Urinary bladder (tissue), 4 donors: ENCODE results near the gene NXPE4. TPM values are rescaled to one million over a fixed set of nuclear protein-coding genes. Genes with fewer than 3 reads are reported as not detected.
"Not testable (repeated sequence)": the region's sequence is repeated elsewhere in the genome, so short reads cannot be mapped to it uniquely, and the experiment has no call there.

Source experiments
- DNase-seq: peaks from one replicate; pipeline ENCODE4 v3.0.0-alpha.2; 2015; ENCODE audit errors: extremely low spot score
- H3K27ac ChIP-seq: one replicate; pipeline ENCODE4 v1.5.1; 2013; ENCODE audit warnings: low read depth, mild to moderate bottlenecking, moderate library complexity
- H3K36me3 ChIP-seq: one replicate; pipeline ENCODE4 v1.6.1; 2013; ENCODE audit warnings: mild to moderate bottlenecking, moderate library complexity; ENCODE audit not compliant: insufficient read depth
- H3K4me1 ChIP-seq: one replicate; pipeline ENCODE4 v1.6.1; 2013; ENCODE audit warnings: mild to moderate bottlenecking, moderate library complexity; ENCODE audit not compliant: insufficient read depth
- H3K4me3 ChIP-seq: one replicate; pipeline ENCODE4 v1.5.1; 2013; ENCODE audit warnings: low read depth, low read length
- WGBS: extraction: QIAGEN DNeasy Blood & Tissue Kit; methylation state at CpG from one replicate; pipeline ENCODE4 v1.1.7; 2013; 5-methylcytosine and 5-hydroxymethylcytosine counted together
- polyA plus RNA-seq: library from polyadenylated mRNA; stranded (reverse); fragments of 200-250 nt; gene quantifications from one replicate; pipeline ENCODE4 v1.2.3, GENCODE V29; 2013
- total RNA-seq: library from RNA; depleted of rRNA; stranded (reverse); fragments of >200 nt; gene quantifications from one replicate; pipeline ENCODE4 v1.2.3, GENCODE V29; 2014
- donor health status: healthy with polysubstance abuse.
- donor health status: healthy.

NXPE4 gene
- total and polyA plus RNA-seq, 2 donors, result not detected

DNA sequence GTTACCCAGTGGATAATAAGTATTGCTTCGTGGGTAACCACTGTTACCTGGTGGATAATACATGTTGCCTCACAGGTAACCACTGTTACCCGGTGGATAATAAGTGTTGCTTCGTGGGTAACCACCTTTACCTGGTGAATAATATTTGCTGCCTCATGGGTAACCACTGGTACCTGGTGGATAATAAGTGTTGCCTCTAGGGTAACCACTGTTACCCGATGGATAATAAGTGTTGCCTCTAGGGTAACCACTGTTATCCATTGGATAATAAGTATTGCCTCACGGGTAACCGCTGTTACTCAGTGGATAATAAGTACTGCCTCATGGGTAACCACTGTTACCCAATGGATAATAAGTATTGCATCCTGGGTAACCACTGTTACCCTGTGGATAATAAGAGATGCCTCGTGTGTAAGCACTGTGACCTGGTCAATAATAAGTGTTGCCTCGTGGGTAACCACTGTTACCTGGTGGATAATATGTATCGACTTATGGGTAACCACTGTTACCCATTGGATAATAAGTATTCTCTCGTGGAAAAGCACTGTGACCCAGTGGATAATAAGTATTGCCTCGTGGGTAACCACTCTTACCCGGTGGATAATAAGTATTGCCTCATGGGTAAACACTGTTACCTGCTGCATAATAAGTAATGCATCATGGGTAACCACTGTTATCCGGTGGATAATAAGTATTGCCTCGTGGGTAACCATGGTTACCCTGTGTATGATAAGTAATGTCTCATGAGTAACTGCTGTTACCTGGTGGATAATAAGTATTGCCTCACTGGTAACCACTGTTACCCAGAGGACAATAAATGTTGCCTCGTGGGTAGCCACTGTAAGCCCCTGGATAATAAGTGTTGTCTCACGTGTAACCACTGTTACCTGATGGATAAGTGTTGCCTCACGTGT lies 20.1 kb upstream of the NXPE4 start:
- no peak for DNase-seq
- no peaks in the 10 kb centered on the region for H3K4me1 ChIP-seq
- H3K4me3 ChIP-seq, result no peak overlapping the region
- WGBS, result 91% methylated on average over 17 of the region's 17 CpGs
- no peak overlapping the region for H3K27ac ChIP-seq
- H3K36me3 ChIP-seq, result no peaks in the 10 kb centered on the region

DNA sequence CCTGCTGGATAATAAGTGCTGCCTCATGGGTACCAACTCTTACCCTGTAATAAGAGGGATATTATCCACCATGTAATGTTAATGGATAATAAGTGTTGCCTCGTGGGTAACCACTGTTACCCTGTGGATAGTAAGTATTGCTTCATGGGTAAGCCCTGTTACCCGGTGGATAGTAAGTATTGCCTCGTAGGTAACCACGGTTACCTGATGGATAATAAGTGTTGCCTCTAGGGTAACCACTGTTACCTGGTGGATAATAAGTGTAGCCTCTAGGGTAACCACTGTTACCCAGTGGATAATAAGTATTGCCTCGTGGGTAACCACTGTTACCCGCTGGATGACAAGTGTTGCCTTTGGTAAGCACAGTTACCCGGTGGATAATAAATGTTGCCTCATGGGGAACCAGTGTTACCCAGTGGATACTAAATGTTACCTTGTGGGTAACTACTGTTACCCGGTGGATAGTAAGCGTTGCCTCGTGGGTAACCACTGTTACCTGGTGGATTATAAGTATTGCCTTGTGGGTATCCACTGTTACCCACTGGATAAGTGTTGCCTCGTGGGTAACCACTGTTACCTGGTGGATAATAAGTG lies 18.6 kb upstream of the NXPE4 start:
- H3K4me1 ChIP-seq, result no peaks in the 10 kb centered on the region
- H3K4me3 ChIP-seq, result no peak overlapping the region
- H3K36me3 ChIP-seq, result no peaks in the 10 kb centered on the region
- H3K27ac ChIP-seq, result no peak overlapping the region
- 94% methylated on average over 11 of the region's 11 CpGs for WGBS
- DNase-seq, result no peak

DNA sequence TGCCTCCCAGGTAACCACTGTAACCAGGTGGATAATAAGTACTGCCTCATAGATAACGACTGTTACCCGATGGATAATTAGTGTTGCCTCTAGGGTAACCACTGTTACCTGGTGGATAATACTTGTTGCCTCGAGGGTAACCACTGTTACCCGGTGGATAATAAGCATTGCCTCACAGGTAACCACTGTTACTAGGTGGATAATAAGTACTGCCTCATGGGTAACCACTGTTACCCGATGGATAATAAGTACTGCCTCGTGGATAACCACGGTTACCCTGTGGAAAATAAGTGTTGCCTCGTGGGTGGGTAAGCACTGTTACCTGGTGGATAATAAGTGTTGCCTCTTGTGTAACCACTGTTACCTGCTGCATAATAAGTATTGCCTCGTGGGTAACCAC lies 17.5 kb upstream of the NXPE4 start:
- DNase-seq, H3K36me3 ChIP-seq, H3K4me1 ChIP-seq, H3K27ac ChIP-seq, H3K4me3 ChIP-seq: not testable (repeated sequence)
- 92% methylated on average over 9 of the region's 9 CpGs for WGBS

DNA sequence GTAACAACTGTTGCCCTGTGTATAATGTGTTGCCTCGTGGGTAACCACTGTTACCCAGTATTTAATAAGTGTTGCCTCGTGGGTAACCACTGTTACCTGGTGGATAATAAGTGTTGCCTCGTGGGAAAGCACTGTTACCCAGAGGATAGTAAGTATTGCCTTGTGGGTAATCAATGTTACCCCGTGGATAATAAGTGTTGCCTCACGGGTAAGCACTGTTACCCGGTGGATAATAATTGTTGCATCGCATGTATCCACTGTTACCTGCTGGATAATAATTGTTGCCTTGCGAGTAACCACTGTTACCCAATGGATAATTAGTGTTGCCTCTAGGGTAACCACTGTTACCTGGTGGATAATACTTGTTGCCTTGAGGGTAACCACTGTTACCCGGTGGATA lies 17.1 kb upstream of the NXPE4 start:
- DNase-seq, result no peak
- Histone ChIP-seq H3K36me3 (no peaks in the 10 kb centered on the region), H3K27ac (no peak overlapping the region), H3K4me3 (no peak overlapping the region), H3K4me1 (no peaks in the 10 kb centered on the region)
- WGBS, result 92% methylated on average over 9 of the region's 9 CpGs

DNA sequence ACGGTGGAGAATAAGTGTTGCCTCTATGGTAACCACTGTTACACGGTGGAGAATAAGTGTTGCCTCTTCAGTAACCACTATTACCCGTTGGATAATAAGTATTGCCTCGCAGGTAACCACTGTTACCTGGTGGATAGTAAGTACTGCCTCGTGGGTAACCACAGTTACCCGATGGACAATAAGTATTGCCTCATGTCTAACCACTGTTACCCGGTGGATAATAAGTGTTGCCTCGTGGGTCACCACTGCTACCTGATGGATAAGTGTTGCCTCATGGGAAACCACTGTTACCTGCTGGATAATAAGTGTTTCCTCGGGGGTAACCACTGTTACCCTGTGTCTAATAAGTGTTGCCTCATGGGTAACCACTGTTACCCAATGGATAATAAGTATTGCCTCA lies 16.6 kb upstream of the NXPE4 start:
- not testable (repeated sequence) for H3K4me1 ChIP-seq, H3K4me3 ChIP-seq, H3K27ac ChIP-seq, DNase-seq, H3K36me3 ChIP-seq
- 91% methylated on average over 9 of the region's 9 CpGs for WGBS

DNA sequence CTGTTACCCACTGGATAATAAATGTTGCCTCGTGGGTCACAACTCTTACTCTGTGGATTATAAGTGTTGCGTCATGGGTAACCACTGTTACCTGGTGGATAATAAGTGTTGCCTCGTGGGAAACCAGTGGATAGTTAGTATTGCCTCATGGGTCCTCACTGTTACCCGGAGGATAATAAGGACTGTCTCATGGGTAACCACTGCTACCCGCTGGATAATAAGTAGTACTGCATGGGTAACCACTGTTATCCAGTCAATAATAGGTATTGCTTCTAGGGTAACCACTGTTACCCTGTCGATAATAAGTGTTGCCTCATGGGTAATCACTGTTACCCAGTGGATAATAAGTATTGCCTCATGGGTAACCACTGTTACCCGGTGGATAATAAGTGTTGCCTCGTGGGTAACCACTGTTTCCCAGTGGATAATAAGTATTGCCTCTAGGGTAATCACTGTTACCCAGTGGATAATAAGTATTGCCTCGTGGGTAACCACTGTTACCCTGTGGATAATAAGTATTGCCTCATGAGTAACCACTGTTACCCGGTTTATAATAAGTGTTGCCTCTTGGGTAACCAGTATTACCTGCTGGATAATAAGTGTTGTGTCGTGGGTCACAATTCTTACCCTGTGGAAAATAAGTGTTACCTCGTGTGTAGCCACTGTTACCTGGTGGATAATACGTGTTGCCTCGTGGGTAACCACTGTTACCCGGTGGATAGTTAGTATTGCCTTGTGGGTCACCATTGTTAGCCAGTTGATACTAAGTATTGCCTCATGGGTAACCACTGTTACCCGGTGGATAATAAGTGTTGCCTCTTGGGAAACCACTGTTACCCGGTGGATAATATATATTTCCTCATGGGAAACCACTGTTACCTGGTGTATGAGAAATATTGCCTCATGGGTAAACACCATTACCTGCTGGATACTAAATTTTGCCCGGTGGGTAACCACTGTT lies 15.7 kb upstream of the NXPE4 start:
- no peaks in the 10 kb centered on the region for H3K36me3 ChIP-seq
- no peak for DNase-seq
- H3K4me1 ChIP-seq, result no peaks in the 10 kb centered on the region
- 93% methylated on average over 18 of the region's 18 CpGs for WGBS
- no peak overlapping the region for H3K4me3 ChIP-seq
- H3K27ac ChIP-seq, result no peak overlapping the region

DNA sequence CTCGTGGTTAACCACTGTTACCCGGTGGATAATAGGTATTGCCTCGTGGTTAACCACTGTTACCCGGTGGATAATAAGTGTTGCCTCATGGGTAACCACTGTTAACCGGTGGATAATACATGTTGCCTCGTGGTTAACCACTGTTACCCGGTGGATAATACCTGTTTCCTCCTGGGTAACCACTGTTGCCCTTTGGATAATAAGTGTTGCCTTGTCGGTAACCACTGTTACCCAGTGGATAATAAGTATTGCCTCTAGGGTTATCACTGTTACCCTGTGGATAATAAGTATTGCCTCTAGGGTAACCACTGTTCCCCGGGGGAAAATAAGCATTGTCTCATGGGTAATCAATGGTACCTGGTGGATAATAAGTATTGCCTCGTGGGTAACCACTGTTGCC lies 15.0 kb upstream of the NXPE4 start:
- 94% methylated on average over 10 of the region's 10 CpGs for WGBS
- no peak overlapping the region for H3K27ac ChIP-seq
- H3K4me3 ChIP-seq, result no peak overlapping the region
- H3K36me3 ChIP-seq, result no peaks in the 10 kb centered on the region
- no peaks in the 10 kb centered on the region for H3K4me1 ChIP-seq
- DNase-seq, result no peak

DNA sequence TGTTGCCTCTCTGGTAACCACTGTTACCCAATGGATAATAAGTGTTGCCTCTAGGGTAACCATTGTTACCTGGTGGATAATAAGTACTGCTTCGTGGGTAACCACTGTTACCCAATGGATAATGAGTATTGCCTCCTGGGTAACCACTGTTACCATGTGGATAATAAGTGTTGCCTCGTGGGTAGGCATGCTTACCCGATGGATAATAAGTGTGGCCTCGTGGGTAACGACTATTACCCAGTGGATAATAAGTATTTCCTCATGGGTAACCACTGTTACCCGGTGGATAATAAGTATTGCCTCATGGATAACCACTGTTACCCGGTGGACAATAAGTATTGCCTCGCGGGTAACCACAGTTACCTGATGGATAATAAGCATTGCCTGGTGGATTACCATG lies 13.8 kb upstream of the NXPE4 start:
- no peak for DNase-seq
- WGBS, result 94% methylated on average over 9 of the region's 9 CpGs
- no peaks in the 10 kb centered on the region for H3K36me3 ChIP-seq
- H3K27ac ChIP-seq, result no peak overlapping the region
- H3K4me1 ChIP-seq, result no peaks in the 10 kb centered on the region
- no peak overlapping the region for H3K4me3 ChIP-seq

DNA sequence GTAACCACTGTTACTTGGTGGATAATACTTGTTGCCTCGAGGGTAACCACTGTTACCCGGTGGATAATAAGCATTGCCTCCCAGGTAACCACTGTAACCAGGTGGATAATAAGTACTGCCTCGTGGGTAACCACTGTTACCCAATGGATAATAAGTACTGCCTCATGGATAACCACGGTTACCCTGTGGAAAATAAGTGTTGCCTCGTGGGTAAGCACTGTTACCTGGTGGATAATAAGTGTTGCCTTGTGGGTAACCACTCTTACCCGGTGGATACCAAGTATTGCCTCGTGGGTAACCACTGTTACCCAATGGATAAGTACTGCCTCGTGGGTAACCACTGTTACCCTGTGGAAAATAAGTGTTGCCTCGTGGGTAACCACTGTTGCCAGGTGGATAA lies 13.0 kb upstream of the NXPE4 start:
- DNase-seq, H3K4me1 ChIP-seq, H3K4me3 ChIP-seq, H3K36me3 ChIP-seq, H3K27ac ChIP-seq: not testable (repeated sequence)
- WGBS, result 87% methylated on average over 9 of the region's 9 CpGs

DNA sequence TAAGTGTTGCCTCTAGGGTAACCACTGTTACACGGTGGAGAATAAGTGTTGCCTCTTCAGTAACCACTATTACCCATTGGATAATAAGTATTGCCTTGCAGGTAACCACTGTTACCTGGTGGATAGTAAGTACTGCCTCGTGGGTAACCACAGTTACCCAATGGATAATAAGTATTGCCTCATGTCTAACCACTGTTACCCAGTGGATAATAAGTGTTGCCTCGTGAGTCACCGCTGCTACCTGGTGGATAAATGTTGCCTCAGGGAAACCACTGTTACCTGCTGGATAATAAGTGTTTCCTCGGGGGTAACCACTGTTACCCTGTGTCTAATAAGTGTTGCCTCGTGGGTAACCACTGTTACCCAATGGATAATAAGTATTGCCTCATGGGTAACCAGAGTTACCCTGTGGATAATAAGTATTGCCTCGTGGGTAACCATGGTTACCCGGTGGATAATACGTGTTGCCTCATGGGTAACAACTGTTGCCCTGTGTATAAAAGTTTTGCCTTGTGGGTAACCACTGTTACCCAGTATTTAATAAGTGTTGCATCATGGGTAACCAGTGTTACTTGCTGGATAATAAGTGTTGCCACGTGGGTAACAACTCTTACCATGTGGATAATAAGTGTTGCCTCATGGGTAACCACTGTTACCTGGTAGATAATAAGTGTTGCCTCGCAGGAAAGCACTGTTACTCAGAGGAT lies 12.3 kb upstream of the NXPE4 start:
- no peak for DNase-seq
- H3K27ac ChIP-seq, result no peak overlapping the region
- 90% methylated on average over 11 of the region's 11 CpGs for WGBS
- H3K4me3 ChIP-seq, result no peak overlapping the region
- H3K36me3 ChIP-seq, result no peaks in the 10 kb centered on the region
- no peaks in the 10 kb centered on the region for H3K4me1 ChIP-seq

DNA sequence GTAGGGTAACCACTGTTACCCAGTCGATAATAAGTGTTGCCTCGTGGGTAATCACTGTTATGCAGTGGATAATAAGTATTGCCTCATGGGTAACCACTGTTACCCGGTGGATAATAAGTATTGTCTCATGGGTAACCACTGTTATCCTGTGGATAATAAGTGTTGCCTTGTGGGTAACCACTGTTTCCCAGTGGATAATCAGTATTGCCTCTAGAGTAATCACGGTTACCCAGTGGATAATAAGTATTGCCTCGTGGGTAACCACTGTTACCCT lies 11.2 kb upstream of the NXPE4 start:
- 89% methylated on average over 5 of the region's 5 CpGs for WGBS
- H3K36me3 ChIP-seq, H3K27ac ChIP-seq, DNase-seq, H3K4me3 ChIP-seq, H3K4me1 ChIP-seq: not testable (repeated sequence)

DNA sequence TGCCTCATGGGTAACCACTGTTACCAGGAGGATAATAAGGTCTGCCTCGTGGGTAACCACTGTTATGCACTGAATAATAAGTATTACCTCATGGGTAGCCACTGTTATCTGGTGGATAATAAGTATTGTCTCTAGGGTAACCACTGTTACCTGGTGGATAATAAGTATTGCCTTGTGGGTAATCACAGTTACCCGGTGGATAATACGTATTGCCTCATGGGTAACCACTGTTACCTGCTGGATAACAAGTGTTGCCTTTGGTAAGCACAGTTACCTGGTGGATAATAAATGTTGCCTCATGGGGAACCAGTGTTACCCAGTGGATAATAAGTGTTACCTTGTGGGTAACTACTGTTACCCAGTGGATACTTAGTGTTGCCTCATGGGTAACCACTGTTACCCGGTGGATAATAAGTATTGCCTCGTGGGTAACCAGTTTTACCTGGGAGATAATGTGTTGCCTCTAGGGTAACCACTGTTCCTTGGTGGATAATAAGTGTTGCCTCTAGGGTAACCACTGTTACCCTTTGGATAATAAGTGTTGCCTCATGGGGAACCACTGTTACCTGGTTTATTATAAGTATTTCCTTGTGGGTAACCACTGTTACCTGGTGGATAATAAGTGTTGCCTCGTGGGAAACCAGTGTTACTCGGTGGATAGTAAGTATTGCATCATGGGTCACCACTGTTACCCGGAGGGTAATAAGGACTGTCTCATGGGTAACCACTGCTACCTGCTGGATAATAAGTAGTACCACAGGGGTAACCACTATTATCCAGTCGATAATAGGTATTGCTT lies 10.6 kb upstream of the NXPE4 start:
- Histone ChIP-seq H3K4me1 (no peaks in the 10 kb centered on the region), H3K4me3 (no peak overlapping the region), H3K27ac (no peak overlapping the region), H3K36me3 (no peaks in the 10 kb centered on the region)
- WGBS, result 92% methylated on average over 9 of the region's 9 CpGs
- DNase-seq, result no peak

DNA sequence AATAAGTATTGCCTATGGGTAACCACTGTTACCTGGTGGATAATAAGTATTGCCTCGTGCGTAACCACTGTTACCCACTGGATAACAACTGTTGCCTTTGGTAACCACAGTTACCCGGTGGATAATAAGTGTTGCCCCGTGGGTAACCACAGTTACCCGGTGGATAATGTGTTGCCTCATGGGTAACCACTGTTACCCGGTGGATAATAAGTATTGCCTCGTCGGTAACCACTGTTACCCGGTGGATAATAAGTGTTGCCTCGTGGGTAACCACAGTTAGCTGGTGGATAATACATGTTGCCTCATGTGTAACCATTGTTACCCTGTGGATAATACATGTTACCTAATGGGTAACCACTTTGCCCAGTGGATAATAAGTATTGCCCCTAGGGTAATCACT lies 9.8 kb upstream of the NXPE4 start:
- no peaks in the 10 kb centered on the region for H3K4me1 ChIP-seq
- H3K36me3 ChIP-seq, result no peaks in the 10 kb centered on the region
- no peak overlapping the region for H3K27ac ChIP-seq
- no peak overlapping the region for H3K4me3 ChIP-seq
- no peak for DNase-seq
- WGBS, result 95% methylated on average over 10 of the region's 10 CpGs
